GM12801 (cell line): ENCODE measurements around the gene DYNLT2B.

ENCODE experiments used
- TF ChIP-seq, protein P1 (sequence below): IDR thresholded peaks from one replicate; pipeline ENCODE4 v1.5.1; 2011; ENCODE audit warnings: control low read depth; ENCODE audit not compliant: insufficient read length; ENCODE audit errors: extremely low read depth

DYNLT2B gene

DNA sequence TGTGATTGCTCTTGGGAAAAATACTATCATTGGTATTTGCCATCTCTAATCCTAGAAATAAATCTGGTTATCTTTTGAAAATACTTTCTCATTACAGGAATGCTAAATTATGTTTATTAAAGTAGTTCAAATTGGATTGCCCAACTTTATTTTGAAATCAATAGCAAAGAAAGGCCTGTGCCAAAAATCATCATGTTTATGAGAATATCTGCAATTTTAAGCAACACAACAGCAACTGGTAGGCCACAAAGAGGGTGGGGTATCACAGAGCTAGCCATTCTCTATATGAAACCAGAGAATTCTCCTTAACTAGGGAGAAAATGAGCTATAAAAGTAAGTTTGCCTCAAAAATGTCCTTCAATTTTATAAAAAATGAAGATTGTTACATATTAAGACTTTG lies 32.0 kb upstream of the DYNLT2B start:
- TF ChIP-seq, protein P1, sequence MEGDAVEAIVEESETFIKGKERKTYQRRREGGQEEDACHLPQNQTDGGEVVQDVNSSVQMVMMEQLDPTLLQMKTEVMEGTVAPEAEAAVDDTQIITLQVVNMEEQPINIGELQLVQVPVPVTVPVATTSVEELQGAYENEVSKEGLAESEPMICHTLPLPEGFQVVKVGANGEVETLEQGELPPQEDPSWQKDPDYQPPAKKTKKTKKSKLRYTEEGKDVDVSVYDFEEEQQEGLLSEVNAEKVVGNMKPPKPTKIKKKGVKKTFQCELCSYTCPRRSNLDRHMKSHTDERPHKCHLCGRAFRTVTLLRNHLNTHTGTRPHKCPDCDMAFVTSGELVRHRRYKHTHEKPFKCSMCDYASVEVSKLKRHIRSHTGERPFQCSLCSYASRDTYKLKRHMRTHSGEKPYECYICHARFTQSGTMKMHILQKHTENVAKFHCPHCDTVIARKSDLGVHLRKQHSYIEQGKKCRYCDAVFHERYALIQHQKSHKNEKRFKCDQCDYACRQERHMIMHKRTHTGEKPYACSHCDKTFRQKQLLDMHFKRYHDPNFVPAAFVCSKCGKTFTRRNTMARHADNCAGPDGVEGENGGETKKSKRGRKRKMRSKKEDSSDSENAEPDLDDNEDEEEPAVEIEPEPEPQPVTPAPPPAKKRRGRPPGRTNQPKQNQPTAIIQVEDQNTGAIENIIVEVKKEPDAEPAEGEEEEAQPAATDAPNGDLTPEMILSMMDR, result no peak

DNA sequence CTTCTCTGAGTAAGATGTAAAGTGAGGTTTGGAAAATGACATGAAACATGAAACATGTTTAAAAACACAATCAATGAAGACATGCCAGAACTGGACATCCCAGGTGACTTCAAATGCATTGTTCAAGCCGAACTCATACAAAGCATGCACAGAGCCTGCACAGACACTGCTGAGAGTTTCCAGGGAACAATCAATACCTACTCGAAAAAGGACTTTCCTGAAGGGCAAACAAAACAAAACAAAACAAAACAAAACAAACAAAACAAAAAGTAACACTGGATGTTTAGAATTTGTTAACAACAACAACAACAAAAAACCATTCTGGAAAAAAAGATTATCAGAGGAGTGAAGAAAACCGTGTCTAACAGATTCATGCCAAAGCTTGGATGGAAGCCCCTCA lies 30.7 kb upstream of the DYNLT2B start:
- TF ChIP-seq, protein P1, result no peak

DNA sequence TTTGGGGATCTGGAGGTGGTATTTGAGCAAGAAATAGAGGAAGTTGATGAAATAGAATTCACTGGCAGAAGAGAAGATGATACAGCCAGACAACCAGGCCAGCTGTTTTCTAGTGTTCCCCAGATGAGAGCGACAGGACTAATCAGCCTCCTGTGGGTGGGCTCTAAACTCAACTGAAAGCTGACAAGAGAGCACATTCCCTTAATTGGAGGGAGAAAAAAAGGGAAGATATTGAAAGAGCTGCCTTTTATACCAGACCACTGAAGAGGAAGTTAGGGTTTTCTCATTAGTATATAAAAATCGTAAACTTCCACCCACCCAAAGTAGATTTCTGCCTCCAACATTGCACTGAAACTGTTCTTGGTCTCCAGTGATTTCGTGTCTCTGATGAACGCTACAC lies 26.6 kb upstream of the DYNLT2B start:
- TF ChIP-seq, protein P1, result no peak

DNA sequence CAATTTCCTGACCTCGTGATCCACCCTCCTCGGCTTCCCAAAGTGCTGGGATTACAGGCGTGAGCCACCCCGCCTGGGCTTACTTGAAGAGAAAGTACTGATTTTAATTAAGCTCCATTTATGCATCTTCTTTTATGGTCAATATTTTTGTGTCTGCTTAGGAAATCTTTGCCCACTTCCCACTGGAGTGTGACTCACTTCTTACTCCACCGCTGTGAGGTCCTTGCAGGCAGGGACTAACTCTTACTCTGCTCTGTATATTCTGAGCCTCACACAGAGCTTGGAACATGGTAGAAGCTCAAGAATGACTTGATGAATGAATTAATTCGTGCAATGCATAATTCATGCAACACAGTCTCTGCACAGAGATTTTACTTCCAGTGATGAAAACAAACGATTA lies 23.1 kb upstream of the DYNLT2B start:
- TF ChIP-seq, protein P1, result no peak

DNA sequence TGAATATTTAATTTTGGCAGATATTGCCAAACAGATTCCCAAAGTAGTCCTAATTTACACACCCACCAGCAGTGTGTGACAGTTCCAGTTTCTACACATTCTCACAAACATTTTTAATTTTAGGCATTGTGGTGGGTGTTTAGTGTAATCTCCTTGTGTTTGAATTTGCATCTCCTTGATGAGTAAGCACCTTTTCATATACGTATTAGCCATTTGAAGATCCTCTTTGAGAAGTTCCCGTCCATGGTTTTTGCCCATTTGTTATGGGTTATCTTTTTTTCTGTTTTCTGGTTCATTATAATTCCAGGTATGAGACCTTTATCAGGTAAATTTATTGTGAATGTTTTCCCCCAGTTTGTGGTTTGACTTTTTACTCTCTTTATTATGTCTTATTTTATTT lies 22.4 kb upstream of the DYNLT2B start:
- TF ChIP-seq, protein P1, result no peak

DNA sequence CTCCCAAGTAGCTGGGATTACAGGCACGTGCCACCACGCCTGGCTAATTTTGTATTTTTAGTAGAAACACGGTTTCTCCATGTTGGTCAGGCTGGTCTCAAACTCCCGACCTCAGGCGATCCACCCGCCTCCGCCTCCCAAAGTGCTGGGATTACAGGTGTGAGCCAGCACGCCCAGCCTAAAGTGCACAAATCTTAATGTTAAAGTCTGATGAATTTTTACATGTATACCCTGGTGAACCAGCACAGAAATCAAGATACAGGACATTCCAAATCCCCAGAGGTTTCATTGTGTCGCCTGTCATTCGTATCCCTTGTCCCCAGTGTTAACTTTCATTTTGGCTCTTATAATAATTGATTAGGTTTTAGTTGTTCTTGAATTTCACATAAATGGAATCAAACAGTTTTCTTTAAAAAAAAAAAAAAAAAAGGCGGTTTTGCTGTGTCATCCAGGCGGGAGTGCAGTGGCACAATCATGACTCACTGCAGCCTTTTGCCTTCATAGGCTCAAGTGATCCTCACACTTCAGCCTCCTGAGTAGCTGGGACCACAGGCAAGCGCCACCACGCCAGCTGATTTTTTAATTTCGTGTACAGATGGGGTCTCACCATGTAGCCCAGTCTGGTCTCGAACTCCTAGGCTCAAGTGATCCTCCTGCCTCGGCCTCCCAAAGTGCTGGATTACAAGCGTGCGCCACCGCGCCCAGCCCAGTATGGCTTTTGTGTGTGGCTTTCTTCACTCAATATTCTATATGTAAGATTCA lies 21.6 kb upstream of the DYNLT2B start:
- TF ChIP-seq, protein P1, result no peak

DNA sequence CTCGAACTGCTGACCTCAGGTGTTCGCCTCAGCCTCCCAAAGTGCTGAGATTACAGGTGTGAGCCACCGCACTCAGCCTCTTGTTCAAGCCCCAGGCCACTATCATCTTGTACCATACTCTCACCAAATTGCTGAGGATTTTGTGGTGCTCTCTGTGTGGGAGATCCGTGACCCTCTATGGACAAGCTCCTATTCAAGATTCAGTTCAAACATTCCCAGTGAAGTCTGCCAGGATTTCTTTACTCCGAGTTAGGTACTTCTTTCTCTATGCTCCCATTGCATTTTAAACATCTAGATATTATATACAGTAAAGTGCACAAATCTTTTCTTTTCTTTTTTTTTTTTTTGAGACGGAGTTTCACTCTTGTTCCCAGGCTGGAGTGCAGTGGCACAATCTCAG lies 21.0 kb upstream of the DYNLT2B start:
- TF ChIP-seq, protein P1, result no peak
